Testis (tissue), 2 donors: ENCODE data around the gene TMED1.

Experiments
- CTCF ChIP-seq, 3 experiments: fragments of 450-650 bp in 2 of 3; fragments of 200-600 bp in 1 of 3; sonication (generic) in 1 of 3; IDR thresholded peaks; one replicate each; pipeline ENCODE4 v1.5.1; 2016 to 2019; ENCODE audit warnings: antibody characterized with exemption in 3 of 3, mild to moderate bottlenecking in 2 of 3, moderate library complexity in 1 of 3
- POLR2A ChIP-seq: fragments of 450-650 bp; IDR thresholded peaks from one replicate; pipeline ENCODE4 v1.6.1; 2017; ENCODE audit warnings: antibody characterized with exemption, mild to moderate bottlenecking, moderate library complexity

DNA sequence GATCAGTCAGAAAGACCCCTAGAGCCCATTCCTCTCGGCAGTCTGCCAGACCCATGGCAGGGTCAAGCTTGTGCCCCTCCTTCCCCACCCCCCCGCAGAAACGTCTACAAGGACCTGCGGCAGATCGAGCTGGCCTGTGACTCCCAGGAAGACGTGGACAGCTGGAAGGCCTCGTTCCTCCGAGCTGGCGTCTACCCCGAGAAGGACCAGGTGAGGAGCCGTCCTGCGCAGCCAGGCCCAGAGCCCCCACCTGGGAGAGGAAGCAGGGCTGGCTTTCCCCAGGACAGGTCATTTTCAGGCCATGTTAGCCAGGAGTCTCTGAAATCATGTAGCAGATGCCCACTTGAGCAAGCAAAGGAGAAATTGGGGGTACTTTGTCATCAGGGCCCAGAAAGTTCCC, 12.3 kb downstream of the TMED1 start:
- TF ChIP-seq POLR2A, result no peak
- no peak for TF ChIP-seq CTCF (IDR thresholded peaks at IDR 0.05)
